Osteocyte (in vitro differentiated cells): ENCODE results near the gene CNPY3. TPM values are rescaled to one million over a fixed set of nuclear protein-coding genes. Genes with fewer than 3 reads are reported as not detected.

Source experiments
- DNase-seq: peaks from one replicate; pipeline ENCODE4 v3.0.0; 2021; ENCODE audit warnings: mixed read lengths; ENCODE audit not compliant: unreplicated experiment; ENCODE audit errors: extremely low spot score
- H3K27ac Mint-ChIP-seq: one replicate; pipeline ENCODE4 v1.8.0; 2021; ENCODE audit warnings: mild to moderate bottlenecking, mixed read lengths; ENCODE audit not compliant: unreplicated experiment
- H3K27me3 Mint-ChIP-seq: one replicate; pipeline ENCODE4 v1.8.0; 2021; ENCODE audit warnings: mixed read lengths; ENCODE audit not compliant: unreplicated experiment
- H3K36me3 Mint-ChIP-seq: one replicate; pipeline ENCODE4 v1.8.0; 2021; ENCODE audit warnings: mixed read lengths; ENCODE audit not compliant: unreplicated experiment
- H3K4me1 Mint-ChIP-seq: one replicate; pipeline ENCODE4 v1.8.0; 2021; ENCODE audit warnings: mixed read lengths; ENCODE audit not compliant: unreplicated experiment
- H3K4me3 Mint-ChIP-seq: one replicate; pipeline ENCODE4 v1.8.0; 2021; ENCODE audit warnings: mild to moderate bottlenecking, moderate library complexity, mixed read lengths; ENCODE audit not compliant: unreplicated experiment
- H3K9me3 Mint-ChIP-seq: one replicate; pipeline ENCODE4 v1.8.0; 2021; ENCODE audit warnings: mixed read lengths; ENCODE audit not compliant: unreplicated experiment
- total RNA-seq: library from RNA; stranded (reverse); gene quantifications from 2 replicates; pipeline ENCODE4 v1.2.1, GENCODE V29; 2021
- TF ChIP-seq, protein P1 (sequence below): fragments of 200-600 bp; sonication (generic); IDR thresholded peaks from 2 replicates; pipeline ENCODE4 v1.5.0; 2021; ENCODE audit warnings: antibody characterized with exemption, mild to moderate bottlenecking, moderate library complexity

The CNPY3 gene
- total RNA-seq, 1 donor from 2014 or later, result 69.0 TPM

- Mint-ChIP-seq H3K9me3 (no peaks in the 10 kb centered on the region), H3K27me3 (no peaks in the 10 kb centered on the region), H3K4me3 (no peak overlapping the region), H3K27ac (no peak overlapping the region), H3K4me1 (peaks cover 39% of the 10 kb centered on the region), H3K36me3 (peaks cover 12% of the 10 kb centered on the region)
- no peak for DNase-seq
- TF ChIP-seq, protein P1, sequence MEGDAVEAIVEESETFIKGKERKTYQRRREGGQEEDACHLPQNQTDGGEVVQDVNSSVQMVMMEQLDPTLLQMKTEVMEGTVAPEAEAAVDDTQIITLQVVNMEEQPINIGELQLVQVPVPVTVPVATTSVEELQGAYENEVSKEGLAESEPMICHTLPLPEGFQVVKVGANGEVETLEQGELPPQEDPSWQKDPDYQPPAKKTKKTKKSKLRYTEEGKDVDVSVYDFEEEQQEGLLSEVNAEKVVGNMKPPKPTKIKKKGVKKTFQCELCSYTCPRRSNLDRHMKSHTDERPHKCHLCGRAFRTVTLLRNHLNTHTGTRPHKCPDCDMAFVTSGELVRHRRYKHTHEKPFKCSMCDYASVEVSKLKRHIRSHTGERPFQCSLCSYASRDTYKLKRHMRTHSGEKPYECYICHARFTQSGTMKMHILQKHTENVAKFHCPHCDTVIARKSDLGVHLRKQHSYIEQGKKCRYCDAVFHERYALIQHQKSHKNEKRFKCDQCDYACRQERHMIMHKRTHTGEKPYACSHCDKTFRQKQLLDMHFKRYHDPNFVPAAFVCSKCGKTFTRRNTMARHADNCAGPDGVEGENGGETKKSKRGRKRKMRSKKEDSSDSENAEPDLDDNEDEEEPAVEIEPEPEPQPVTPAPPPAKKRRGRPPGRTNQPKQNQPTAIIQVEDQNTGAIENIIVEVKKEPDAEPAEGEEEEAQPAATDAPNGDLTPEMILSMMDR, result no peak
Observed at GRCh38 chr6:42988486-42989020, 59.3 kb downstream of the CNPY3 start.

Other genes starting within 250 kb of the CNPY3 start
- not detected in 2 replicates for gene PRPH2, start 206.9 kb upstream of the CNPY3 start, total RNA-seq
- 23.4 and 23.8 TPM in 2 replicates for gene TBCC, start 183.4 kb upstream of the CNPY3 start, total RNA-seq
- 12.0 and 12.7 TPM in 2 replicates for gene BICRAL, start 147.4 kb upstream of the CNPY3 start, total RNA-seq
- 77.4 and 80.5 TPM in 2 replicates for gene RPL7L1, start 49.9 kb upstream of the CNPY3 start, total RNA-seq
- not detected in 2 replicates for gene PTCRA, start 13.4 kb upstream of the CNPY3 start, total RNA-seq
- gene GNMT, start 31.3 kb downstream of the CNPY3 start, total RNA-seq, result 0.44 and 0.97 TPM in 2 replicates
- 27.1 and 27.3 TPM in 2 replicates for gene PEX6, start 49.7 kb downstream of the CNPY3 start, total RNA-seq
- 44.3 and 46.1 TPM in 2 replicates for gene PPP2R5D, start 55.1 kb downstream of the CNPY3 start, total RNA-seq
- gene MEA1, start 84.5 kb downstream of the CNPY3 start, total RNA-seq, result 66.2 and 67.8 TPM in 2 replicates
- gene KLHDC3, start 84.8 kb downstream of the CNPY3 start, total RNA-seq, result 112 and 114 TPM in 2 replicates
- gene RRP36, start 92.1 kb downstream of the CNPY3 start, total RNA-seq, result 58.1 and 66.2 TPM in 2 replicates
- gene CUL7, start 124.4 kb downstream of the CNPY3 start, total RNA-seq, result 59.9 and 62.3 TPM in 2 replicates
- gene MRPL2, start 130.0 kb downstream of the CNPY3 start, total RNA-seq, result 50.7 and 55.2 TPM in 2 replicates
- 39.0 and 44.5 TPM in 2 replicates for gene KLC4, start 130.2 kb downstream of the CNPY3 start, total RNA-seq
- gene PTK7, start 146.8 kb downstream of the CNPY3 start, total RNA-seq, result 183 and 189 TPM in 2 replicates
- 29.8 and 32.5 TPM in 2 replicates for gene SRF, start 241.8 kb downstream of the CNPY3 start, total RNA-seq